CD4-positive, alpha-beta T cell (primary cell): ENCODE measurements around the gene EIF3J. TPM values are rescaled to one million over a fixed set of nuclear protein-coding genes. Genes with fewer than 3 reads are reported as not detected.

Source experiments
- ATAC-seq: fragments of 200-7000 bp; cut with Tn5 transposase; one replicate; pipeline ENCODE4 v1.10.0; 2022; ENCODE audit warnings: mild to moderate bottlenecking; ENCODE audit not compliant: poor library complexity
- CTCF ChIA-PET: fragments of 350-600 bp; sonication (Branson Sonifier 250); formaldehyde crosslinking; loops from one replicate; lab custom pipeline; 2021; ENCODE audit warnings: antibody characterized with exemption, inconsistent platforms; lab: Charles Lee
- POLR2A ChIA-PET: fragments of 350-600 bp; sonication (Branson Sonifier 250); formaldehyde crosslinking; loops from one replicate; lab custom pipeline; 2021; ENCODE audit warnings: antibody characterized with exemption, inconsistent platforms; lab: Charles Lee
- DNase-seq, 14 experiments: peaks; one replicate each; pipeline ENCODE4 v3.0.0-alpha.2; 2013 to 2020; ENCODE audit warnings: mixed read lengths in 2 of 14
- H3K27ac ChIP-seq, 2 donors: one replicate each; pipeline versions ENCODE4 v1.5.1 to v1.7.0; 2013; ENCODE audit warnings: low read length in 2 of 2, low read depth in 1 of 2, mild to moderate bottlenecking in 1 of 2
- H3K27me3 ChIP-seq, 2 experiments: 1 replicate in 1 of 2; 2 replicates in 1 of 2; pipeline versions ENCODE4 v1.6.1 to v1.7.0; 2013; ENCODE audit warnings: low read length in 2 of 2, control low read depth in 1 of 2, mild to moderate bottlenecking in 1 of 2, moderate library complexity in 1 of 2; ENCODE audit not compliant: insufficient read depth in 2 of 2, control insufficient read depth in 1 of 2
- H3K36me3 ChIP-seq: one replicate; pipeline ENCODE4 v1.6.1; 2013; ENCODE audit warnings: low read length, control low read depth; ENCODE audit not compliant: insufficient read depth
- H3K4me1 ChIP-seq: one replicate; pipeline ENCODE4 v1.6.1; 2013; ENCODE audit warnings: low read length, control low read depth; ENCODE audit not compliant: insufficient read depth
- H3K4me3 ChIP-seq: one replicate; pipeline ENCODE4 v1.5.1; 2013; ENCODE audit warnings: mild to moderate bottlenecking, low read length, moderate library complexity
- H3K9me3 ChIP-seq, 2 experiments: 1 replicate in 1 of 2; 2 replicates in 1 of 2; pipeline versions ENCODE4 v1.6.1 to v1.7.0; 2013; ENCODE audit warnings: low read length in 2 of 2, mild to moderate bottlenecking in 2 of 2, control low read depth in 1 of 2, moderate library complexity in 1 of 2; ENCODE audit not compliant: control insufficient read depth in 1 of 2, insufficient read depth in 1 of 2
- H3K27ac Mint-ChIP-seq: one replicate; pipeline ENCODE4 v1.8.0; 2020; ENCODE audit warnings: mixed read lengths
- H3K27me3 Mint-ChIP-seq: one replicate; pipeline ENCODE4 v1.8.0; 2021; ENCODE audit warnings: mixed read lengths
- H3K36me3 Mint-ChIP-seq: one replicate; pipeline ENCODE4 v1.8.0; 2021; ENCODE audit warnings: low read depth, mixed read lengths
- H3K4me1 Mint-ChIP-seq: one replicate; pipeline ENCODE4 v1.8.0; 2021; ENCODE audit warnings: low read depth, mixed read lengths
- H3K4me3 Mint-ChIP-seq: one replicate; pipeline ENCODE4 v1.8.0; 2020; ENCODE audit warnings: mild to moderate bottlenecking, mixed read lengths
- H3K9me3 Mint-ChIP-seq: one replicate; pipeline ENCODE4 v1.8.0; 2020; ENCODE audit warnings: mixed read lengths
- CTCF ChIP-seq: fragments of 200-600 bp; IDR thresholded peaks from one replicate; pipeline ENCODE4 v1.8.0; 2022; ENCODE audit warnings: antibody characterized with exemption, mild to moderate bottlenecking
- intact Hi-C, 2 experiments: fragments of 100-400 bp; cut with DNase I in 1 of 2; cut with micrococcal nuclease in 1 of 2; formaldehyde crosslinking; loops; one replicate each; pipeline versions ENCODE4 v1.15.1 to v1.9.0; 2023 to 2025; cut with DNase I, micrococcal nuclease
- total RNA-seq, 174 experiments: library from RNA in 2 of 174; stranded (reverse) in 2 of 174; gene quantifications; one replicate each; pipeline ENCODE4 v1.2.3 and lab custom pipeline; 2021 to 2026

Gene EIF3J
- total RNA-seq, 2 experiments from 2014 or later, result 67.6 to 69.2 TPM

- DNase-seq, result peak in 7 of 14 experiments; percentile 6 to 71 (median 23)
- Mint-ChIP-seq H3K9me3 (no peaks in the 10 kb centered on the region), H3K27me3 (no peaks in the 10 kb centered on the region), H3K4me3 (no peak overlapping the region), H3K27ac (peak overlapping the region; percentile 76), H3K4me1 (peaks cover 14% of the 10 kb centered on the region), H3K36me3 (peaks cover 76% of the 10 kb centered on the region)
- POLR2A ChIA-PET, result interaction anchor here (1.2 to 2.9 kb wide), 3 partner anchors 71 to 142 kb away, joined by 3 to 20 read pairs (median 5); partner anchors contain the start of genes B2M and PATL2
- Histone ChIP-seq H3K9me3 (no peaks in the 10 kb centered on the region), H3K4me1 (peaks cover 16% of the 10 kb centered on the region), H3K4me3 (no peak overlapping the region), H3K27me3 (no peaks in the 10 kb centered on the region), H3K27ac (no peak overlapping the region), H3K36me3 (peaks cover 68% of the 10 kb centered on the region)
- peak; percentile 72 for TF ChIP-seq CTCF
- intact Hi-C loops, result loop anchor here (1.0 to 10.0 kb wide), 5 partner anchors 72 to 444 kb away; partner anchors contain the start of genes SPG11 (in 1 of the 2) and TRIM69 (in 1 of the 2)
- ATAC-seq, result peak; percentile 85
- CTCF ChIA-PET, result interaction anchor here (0.7 to 2.2 kb wide), 6 partner anchors 9 to 180 kb away, joined by 3 to 5 read pairs (median 4); partner anchors contain the start of gene TRIM69
Observed at GRCh38 chr15:44593042-44593736, 56.2 kb downstream of the EIF3J start.

- H3K4me3 ChIP-seq, result no peak overlapping the region
- ATAC-seq (no peak), DNase-seq (no peak)
- peaks cover 54% of the 10 kb centered on the region for H3K36me3 ChIP-seq
- peaks cover 22% of the 10 kb centered on the region for H3K4me1 Mint-ChIP-seq
- no peaks in the 10 kb centered on the region for H3K9me3 ChIP-seq
- H3K27ac Mint-ChIP-seq, result peak overlapping the region; percentile 67
- peaks cover 23% of the 10 kb centered on the region for H3K4me1 ChIP-seq
- H3K27me3 Mint-ChIP-seq, result no peaks in the 10 kb centered on the region
- intact Hi-C loops, result loop anchor here in 1 of 2 experiments (10.0 kb wide), 1 partner anchor 70 kb away; the partner anchor contains the start of gene SPG11
- POLR2A ChIA-PET, result no interaction called here
- no peaks in the 10 kb centered on the region for H3K9me3 Mint-ChIP-seq
- CTCF ChIA-PET, result interaction anchor here (1.2 kb wide), 1 partner anchor 17 kb away, joined by 3 read pairs; no protein-coding TSS in a partner anchor
- no peak overlapping the region for H3K4me3 Mint-ChIP-seq
- peaks cover 66% of the 10 kb centered on the region for H3K36me3 Mint-ChIP-seq
- no peak overlapping the region for H3K27ac ChIP-seq
- no peaks in the 10 kb centered on the region for H3K27me3 ChIP-seq
- TF ChIP-seq CTCF, result no peak
Observed at GRCh38 chr15:44595246-44595645, 58.3 kb downstream of the EIF3J start.

GRCh38 chr15:44595656-44596510 lies 58.9 kb downstream of the EIF3J start:
- intact Hi-C loops, result loop anchor here in 1 of 2 experiments (10.0 kb wide), 1 partner anchor 69 kb away; the partner anchor contains the start of gene SPG11
- Mint-ChIP-seq H3K36me3 (peaks cover 60% of the 10 kb centered on the region), H3K4me3 (no peak overlapping the region), H3K9me3 (no peaks in the 10 kb centered on the region), H3K27me3 (no peaks in the 10 kb centered on the region), H3K4me1 (peaks cover 22% of the 10 kb centered on the region), H3K27ac (peak overlapping the region; percentile 67)
- TF ChIP-seq CTCF, result no peak
- no peak overlapping the region for H3K4me3 ChIP-seq
- H3K27me3 ChIP-seq, result no peaks in the 10 kb centered on the region
- ATAC-seq (no peak), DNase-seq (no peak)
- H3K27ac ChIP-seq, result no peak overlapping the region
- ChIA-PET CTCF (interaction anchor here (1.2 kb wide), 1 partner anchor 17 kb away, joined by 3 read pairs; no protein-coding TSS in a partner anchor), POLR2A (interaction anchor here (1.1 to 3.1 kb wide), 2 partner anchors 67 to 133 kb away, joined by 3 to 17 read pairs; partner anchors contain the start of gene SPG11)
- no peaks in the 10 kb centered on the region for H3K9me3 ChIP-seq
- peaks cover 23% of the 10 kb centered on the region for H3K4me1 ChIP-seq
- H3K36me3 ChIP-seq, result peaks cover 47% of the 10 kb centered on the region
